Activated CD4-positive, alpha-beta memory T cell treated with anti-CD3 and anti-CD28 coated beads for 36 hours (primary cell): Measurements from ENCODE around the gene KLRC3. TPM values are rescaled to one million over a fixed set of nuclear protein-coding genes. Genes with fewer than 3 reads are reported as not detected.

Source experiments
- CTCF ChIA-PET: fragments of 350-600 bp; sonication (Branson Sonifier 250); formaldehyde crosslinking; loops from one replicate; lab custom pipeline; 2021; ENCODE audit warnings: antibody characterized with exemption, inconsistent platforms; lab: Charles Lee
- POLR2A ChIA-PET: fragments of 350-600 bp; sonication (Branson Sonifier 250); formaldehyde crosslinking; loops from one replicate; lab custom pipeline; 2021; ENCODE audit warnings: antibody characterized with exemption; lab: Charles Lee
- DNase-seq: peaks from one replicate; pipeline ENCODE4 v3.0.0-alpha.2; 2020
- H3K27ac Mint-ChIP-seq: one replicate; pipeline ENCODE4 v1.8.0; 2021; ENCODE audit warnings: mixed read lengths
- H3K27me3 Mint-ChIP-seq: one replicate; pipeline ENCODE4 v1.8.0; 2021; ENCODE audit warnings: mixed read lengths
- H3K36me3 Mint-ChIP-seq: one replicate; pipeline ENCODE4 v1.8.0; 2021; ENCODE audit warnings: mixed read lengths
- H3K4me1 Mint-ChIP-seq: one replicate; pipeline ENCODE4 v1.8.0; 2021; ENCODE audit warnings: low read depth, mixed read lengths
- H3K4me3 Mint-ChIP-seq: one replicate; pipeline ENCODE4 v1.8.0; 2021; ENCODE audit warnings: mild to moderate bottlenecking, mixed read lengths
- H3K9me3 Mint-ChIP-seq: one replicate; pipeline ENCODE4 v1.8.0; 2021; ENCODE audit warnings: mixed read lengths
- intact Hi-C: fragments of 100-400 bp; cut with micrococcal nuclease; formaldehyde crosslinking; loops from one replicate; pipeline ENCODE4 v1.15.1; 2023
- total RNA-seq, 2 experiments: library from RNA; stranded (reverse); gene quantifications; one replicate each; pipeline ENCODE4 v1.2.3, GENCODE V29; 2021

Gene KLRC3
- total RNA-seq, 2 experiments from 2014 or later = not detected

DNA sequence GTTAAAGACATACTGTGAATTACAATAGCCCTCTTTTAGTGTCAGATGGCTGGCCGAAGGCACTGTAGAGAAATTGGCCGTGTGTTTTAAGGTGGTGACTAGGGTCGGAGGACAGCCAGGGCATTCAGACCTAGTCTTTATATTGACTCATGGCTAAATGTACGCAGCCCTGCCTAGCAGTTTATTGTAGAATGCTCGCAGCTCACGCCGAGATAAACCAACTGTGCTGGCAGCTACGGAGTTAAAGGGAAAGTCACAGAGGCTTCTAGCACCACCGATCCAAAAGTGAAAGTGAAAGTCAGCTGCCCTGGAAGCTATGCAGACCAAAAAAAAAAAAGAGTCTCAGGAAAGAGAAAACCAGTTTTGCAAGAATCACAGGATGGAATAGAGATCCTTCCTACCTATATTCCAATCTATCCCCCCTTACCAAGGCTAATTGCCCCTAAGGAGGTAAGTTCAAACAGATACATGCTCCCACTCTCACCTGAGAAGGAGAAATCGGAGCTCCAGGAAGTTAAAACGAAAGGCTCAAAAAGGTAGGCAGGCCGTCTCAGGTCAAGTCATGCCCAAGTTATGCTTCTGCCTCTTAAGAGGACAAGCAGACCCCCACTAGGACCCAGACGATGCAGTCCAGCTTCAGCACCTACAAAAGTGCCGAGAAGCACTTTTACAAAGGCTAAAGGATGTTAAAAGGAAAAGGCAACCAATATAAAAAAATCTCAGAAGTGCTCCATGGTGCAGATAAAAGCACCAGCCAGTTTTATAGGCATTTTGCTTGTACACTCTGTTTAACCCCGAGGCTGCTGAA, 55.4 kb downstream of the KLRC3 start:
- Mint-ChIP-seq H3K27ac (no peak overlapping the region), H3K36me3 (peaks cover 4% of the 10 kb centered on the region), H3K9me3 (peaks cover 4% of the 10 kb centered on the region), H3K4me3 (no peak overlapping the region), H3K4me1 (no peaks in the 10 kb centered on the region), H3K27me3 (peaks cover 2% of the 10 kb centered on the region)
- ChIA-PET CTCF (interaction anchor here (0.6 to 1.3 kb wide), 2 partner anchors 130 to 248 kb away, joined by 3 read pairs; no protein-coding TSS in a partner anchor), POLR2A (no interaction called here)
- peak; percentile 64 for DNase-seq
- intact Hi-C loops = loop anchor here (2.0 to 5.0 kb wide), 3 partner anchors 34 to 177 kb away; no protein-coding TSS in a partner anchor

DNA sequence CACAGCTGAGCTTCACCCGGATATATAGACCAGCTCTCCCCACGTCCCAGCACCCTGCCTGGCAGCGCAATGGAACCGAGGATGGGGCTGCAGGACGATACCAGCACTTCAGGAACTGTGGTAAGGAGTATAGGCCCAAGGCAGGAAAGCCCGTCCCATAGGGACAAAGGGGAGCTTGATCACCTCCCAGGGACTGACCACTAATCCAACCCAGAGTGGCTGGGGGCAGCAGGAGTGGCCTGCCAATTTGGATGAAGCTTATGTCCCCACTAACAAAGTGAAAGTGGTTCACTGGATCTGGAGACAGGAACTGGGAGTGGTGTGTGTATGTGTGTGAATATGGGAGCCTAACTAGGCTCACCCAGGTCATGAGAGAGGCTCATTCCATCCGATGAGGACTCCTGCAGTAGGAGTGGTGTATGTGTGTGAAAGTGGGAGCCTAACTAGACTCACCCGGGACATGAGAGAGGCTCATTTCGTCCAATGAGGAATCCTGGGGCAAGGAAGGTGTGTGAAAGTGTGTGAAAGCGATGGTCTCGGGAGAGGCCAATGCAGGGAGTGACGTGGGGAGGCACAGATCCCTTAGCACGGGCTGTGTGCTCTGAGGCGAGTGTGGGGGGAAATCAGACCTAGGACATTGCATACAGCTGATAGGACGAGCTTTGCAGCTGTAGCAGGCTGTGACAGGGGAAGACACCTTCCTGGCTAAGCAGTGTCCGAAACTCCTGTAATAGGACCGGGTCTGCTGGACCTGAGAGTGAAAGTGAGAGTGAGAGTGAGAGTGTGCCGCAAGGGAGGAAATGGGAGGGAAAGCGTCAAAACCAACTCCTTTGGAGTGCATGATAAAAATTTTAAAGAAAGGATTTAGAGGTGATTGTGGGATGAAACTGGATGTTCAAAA, 56.2 kb downstream of the KLRC3 start:
- CTCF ChIA-PET = interaction anchor here (0.6 to 1.3 kb wide), 2 partner anchors 129 to 249 kb away, joined by 3 read pairs; no protein-coding TSS in a partner anchor
- peaks cover 4% of the 10 kb centered on the region for H3K36me3 Mint-ChIP-seq
- H3K27me3 Mint-ChIP-seq = peaks cover 2% of the 10 kb centered on the region
- no peak overlapping the region for H3K4me3 Mint-ChIP-seq
- H3K4me1 Mint-ChIP-seq = no peaks in the 10 kb centered on the region
- no peak overlapping the region for H3K27ac Mint-ChIP-seq
- POLR2A ChIA-PET = interaction anchor here (0.6 kb wide), 1 partner anchor 10 kb away, joined by 3 read pairs; no protein-coding TSS in a partner anchor
- H3K9me3 Mint-ChIP-seq = peaks cover 4% of the 10 kb centered on the region
- peak; percentile 42 for DNase-seq
- intact Hi-C loops = loop anchor here (2.0 to 5.0 kb wide), 3 partner anchors 33 to 178 kb away; no protein-coding TSS in a partner anchor

DNA sequence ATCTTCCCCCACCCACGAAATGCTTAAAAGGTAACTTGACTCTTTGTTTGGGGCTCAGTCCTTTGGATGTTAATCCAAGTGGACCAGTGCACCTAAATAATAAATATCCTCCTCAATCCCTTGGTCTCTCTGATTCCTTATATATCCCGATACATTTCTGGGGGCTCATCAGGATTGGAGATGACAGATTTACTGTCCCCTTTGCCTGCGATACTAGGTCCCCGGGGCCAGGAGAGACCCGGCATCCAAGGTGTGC, 56.8 kb downstream of the KLRC3 start:
- peaks cover 4% of the 10 kb centered on the region for H3K36me3 Mint-ChIP-seq

DNA sequence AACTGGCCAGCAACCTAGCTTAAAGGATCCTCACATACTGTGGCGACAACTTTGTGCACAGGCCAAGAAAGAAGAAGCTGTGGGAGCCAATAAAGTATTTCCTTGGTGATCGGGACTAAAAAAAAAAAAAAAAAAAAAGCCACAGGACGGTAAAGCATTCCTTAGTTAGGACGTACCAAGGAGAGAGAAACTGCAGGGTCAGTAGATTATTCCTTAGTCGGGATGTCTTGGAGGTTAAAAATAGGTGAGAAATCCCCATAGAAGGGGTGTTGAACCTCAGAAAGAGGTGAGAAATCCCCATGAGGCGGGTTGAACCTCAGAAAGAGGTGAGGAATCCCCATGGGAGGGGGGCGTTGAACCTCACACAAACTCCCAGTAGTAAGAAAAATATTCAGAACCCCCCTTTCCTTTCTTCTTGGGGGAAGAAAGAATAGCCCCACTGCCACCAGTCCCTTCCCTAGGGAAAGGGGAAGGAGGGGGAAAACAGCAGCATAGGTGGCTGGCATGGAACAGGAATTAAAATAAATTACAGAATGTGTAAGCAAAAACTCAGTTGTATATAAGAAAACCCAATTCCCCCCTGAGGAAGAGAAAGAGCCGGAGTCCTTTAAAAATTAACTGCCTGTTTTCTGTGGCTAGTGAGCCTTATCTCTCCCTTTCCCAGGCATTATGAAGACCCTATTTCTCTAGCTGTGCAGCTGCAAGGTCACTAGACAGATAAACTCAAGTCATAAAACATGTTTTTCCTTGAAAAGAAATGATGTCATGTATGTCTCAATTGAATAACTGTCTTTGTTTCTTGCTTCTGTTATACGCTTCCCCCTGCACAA, 57.4 kb downstream of the KLRC3 start:
- no peak for DNase-seq

More for the DNA sequence above, 56.8 kb downstream of the KLRC3 start:
- no peaks in the 10 kb centered on the region for H3K27me3 Mint-ChIP-seq
- POLR2A ChIA-PET = no interaction called here
- H3K9me3 Mint-ChIP-seq = peaks cover 4% of the 10 kb centered on the region
- H3K4me1 Mint-ChIP-seq = no peaks in the 10 kb centered on the region
- CTCF ChIA-PET = no interaction called here
- intact Hi-C loops = loop anchor here (5.0 kb wide), 1 partner anchor 179 kb away; no protein-coding TSS in a partner anchor
- DNase-seq = no peak
- no peak overlapping the region for H3K27ac Mint-ChIP-seq
- no peak overlapping the region for H3K4me3 Mint-ChIP-seq

DNA sequence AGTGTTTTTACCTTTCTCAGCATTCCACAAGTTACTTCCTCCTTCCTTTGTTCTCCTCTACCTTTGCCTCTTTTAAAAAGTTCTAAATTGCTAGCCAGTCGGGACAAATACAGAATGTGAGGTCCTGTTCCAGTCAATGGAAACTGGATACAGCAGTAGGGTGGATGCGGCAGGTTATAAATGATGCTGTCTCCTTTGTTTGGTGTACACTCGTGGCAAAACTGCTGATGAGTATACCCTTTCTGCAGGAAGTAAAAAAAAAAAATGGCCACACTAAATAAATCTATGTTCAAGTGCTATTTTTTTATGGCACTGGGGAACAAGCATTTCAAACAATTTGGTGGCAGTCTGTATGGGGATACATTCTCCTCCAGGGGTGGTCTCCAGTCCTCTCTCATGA, 58.1 kb downstream of the KLRC3 start:
- no peaks in the 10 kb centered on the region for H3K4me1 Mint-ChIP-seq
- H3K27ac Mint-ChIP-seq = no peak overlapping the region
- DNase-seq = no peak
- ChIA-PET CTCF (no interaction called here), POLR2A (no interaction called here)
- H3K36me3 Mint-ChIP-seq = no peaks in the 10 kb centered on the region
- no peaks in the 10 kb centered on the region for H3K9me3 Mint-ChIP-seq
- no peak overlapping the region for H3K4me3 Mint-ChIP-seq
- intact Hi-C loops = loop anchor here (5.0 kb wide), 1 partner anchor 180 kb away; no protein-coding TSS in a partner anchor
- no peaks in the 10 kb centered on the region for H3K27me3 Mint-ChIP-seq

More for the DNA sequence above, 57.4 kb downstream of the KLRC3 start:
- intact Hi-C loops = loop anchor here (5.0 kb wide), 1 partner anchor 179 kb away; no protein-coding TSS in a partner anchor
- H3K36me3 Mint-ChIP-seq = peaks cover 2% of the 10 kb centered on the region
- H3K4me3 Mint-ChIP-seq = no peak overlapping the region
- H3K4me1 Mint-ChIP-seq = no peaks in the 10 kb centered on the region
- POLR2A ChIA-PET = no interaction called here
- H3K27me3 Mint-ChIP-seq = no peaks in the 10 kb centered on the region
- H3K9me3 Mint-ChIP-seq = peaks cover 2% of the 10 kb centered on the region
- H3K27ac Mint-ChIP-seq = no peak overlapping the region
- CTCF ChIA-PET = no interaction called here

Other genes with a start within 250 kb of the KLRC3 start
- not detected for gene OLR1, start 248.5 kb downstream of the KLRC3 start, total RNA-seq
- not detected for gene TMEM52B, start 241.6 kb downstream of the KLRC3 start, total RNA-seq
- gene GABARAPL1, start 207.7 kb downstream of the KLRC3 start, total RNA-seq = 1 to 10 TPM; 7.2 to 8.9 TPM
- gene KLRD1, start 112.7 kb downstream of the KLRC3 start, total RNA-seq = under 1 TPM; 0.22 to 0.26 TPM
- under 1 TPM; 0.29 to 0.33 TPM for gene KLRK1, start 30.6 kb downstream of the KLRC3 start, total RNA-seq
- not detected for gene KLRC4, start 10.8 kb downstream of the KLRC3 start, total RNA-seq
- not detected for gene KLRC2, start 15.4 kb upstream of the KLRC3 start, total RNA-seq
- not detected for gene KLRC1, start 32.8 kb upstream of the KLRC3 start, total RNA-seq
- gene EIF2S3B, start 85.3 kb upstream of the KLRC3 start, total RNA-seq = 1 to 10 TPM; 2.1 to 2.3 TPM
- gene MAGOHB, start 193.0 kb upstream of the KLRC3 start, total RNA-seq = 10 to 100 TPM; 66.2 to 69.1 TPM